Measurements from ENCODE around the gene SPATA33. TPM values are rescaled to one million over a fixed set of nuclear protein-coding genes. Genes with fewer than 3 reads are reported as not detected.
A peak's percentile ranks its signal among the peaks of the same experiment; 100 is the strongest.
"Not testable (repeated sequence)": the region's sequence is repeated elsewhere in the genome, so short reads cannot be mapped to it uniquely, and the experiment has no call there.

Gene SPATA33
- total RNA-seq, 4 donors from 2014 or later: 4.4 to 10.1 (median 7.4) TPM

GRCh38 chr16:89661215-89661614 lies 3.6 kb downstream of the SPATA33 start:
- no peak overlapping the region for H3K27ac ChIP-seq
- no peaks in the 10 kb centered on the region for H3K9me3 ChIP-seq
- 95 to 96% methylated on average over 4 to 9 of the region's 9 CpGs for WGBS, 2 donors (ENCODE audit: low coverage in 1 of 2)
- H3K4me3 ChIP-seq: no peak overlapping the region
- in situ Hi-C loops (cut with MboI; ENCODE audit: low pct_ligation_motif_present in 1 of 4, low pct_unique_long_range_greater_than_20kb in 1 of 4, low sequenced_read_pairs in 3 of 4): no loop called here
- intact Hi-C loops (cut with DNase I; ENCODE audit: low total_unique reads): no loop called here
- H3K27me3 ChIP-seq: no peaks in the 10 kb centered on the region
- H3K36me3 ChIP-seq: no peaks in the 10 kb centered on the region
- TF ChIP-seq POLR2AphosphoS5 (IDR thresholded peaks at IDR 0.05) (no peak), EP300 (IDR thresholded peaks at IDR 0.05; ENCODE audit: low read depth) (no peak), POLR2A (IDR thresholded peaks at IDR 0.05) (no peak)
- TF ChIP-seq, protein P1, sequence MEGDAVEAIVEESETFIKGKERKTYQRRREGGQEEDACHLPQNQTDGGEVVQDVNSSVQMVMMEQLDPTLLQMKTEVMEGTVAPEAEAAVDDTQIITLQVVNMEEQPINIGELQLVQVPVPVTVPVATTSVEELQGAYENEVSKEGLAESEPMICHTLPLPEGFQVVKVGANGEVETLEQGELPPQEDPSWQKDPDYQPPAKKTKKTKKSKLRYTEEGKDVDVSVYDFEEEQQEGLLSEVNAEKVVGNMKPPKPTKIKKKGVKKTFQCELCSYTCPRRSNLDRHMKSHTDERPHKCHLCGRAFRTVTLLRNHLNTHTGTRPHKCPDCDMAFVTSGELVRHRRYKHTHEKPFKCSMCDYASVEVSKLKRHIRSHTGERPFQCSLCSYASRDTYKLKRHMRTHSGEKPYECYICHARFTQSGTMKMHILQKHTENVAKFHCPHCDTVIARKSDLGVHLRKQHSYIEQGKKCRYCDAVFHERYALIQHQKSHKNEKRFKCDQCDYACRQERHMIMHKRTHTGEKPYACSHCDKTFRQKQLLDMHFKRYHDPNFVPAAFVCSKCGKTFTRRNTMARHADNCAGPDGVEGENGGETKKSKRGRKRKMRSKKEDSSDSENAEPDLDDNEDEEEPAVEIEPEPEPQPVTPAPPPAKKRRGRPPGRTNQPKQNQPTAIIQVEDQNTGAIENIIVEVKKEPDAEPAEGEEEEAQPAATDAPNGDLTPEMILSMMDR (IDR thresholded peaks at IDR 0.05): no peak
- DNase-seq: no peak
- peaks cover 13 to 24% (median 20%) of the 10 kb centered on the region in 4 donors for H3K4me1 ChIP-seq

GRCh38 chr16:89664238-89664637 lies 6.6 kb downstream of the SPATA33 start:
- H3K27ac ChIP-seq; H3K36me3 ChIP-seq; intact Hi-C loops (cut with DNase I; ENCODE audit: low total_unique reads); H3K4me3 ChIP-seq; H3K9me3 ChIP-seq; DNase-seq; in situ Hi-C loops (cut with MboI; ENCODE audit: low pct_ligation_motif_present in 1 of 4, low pct_unique_long_range_greater_than_20kb in 1 of 4, low sequenced_read_pairs in 3 of 4); H3K27me3 ChIP-seq; H3K4me1 ChIP-seq: not testable (repeated sequence)
- 71 to 100% methylated on average over 3 to 11 of the region's 11 CpGs for WGBS, 2 donors (ENCODE audit: low coverage in 1 of 2)

- H3K27me3 ChIP-seq; H3K4me3 ChIP-seq; intact Hi-C loops (cut with DNase I; ENCODE audit: low total_unique reads); H3K36me3 ChIP-seq; H3K4me1 ChIP-seq; H3K9me3 ChIP-seq; H3K27ac ChIP-seq; in situ Hi-C loops (cut with MboI; ENCODE audit: low pct_ligation_motif_present in 1 of 4, low pct_unique_long_range_greater_than_20kb in 1 of 4, low sequenced_read_pairs in 3 of 4): not testable (repeated sequence)
- DNase-seq: peak; percentile 29
- WGBS, 2 donors (ENCODE audit: low coverage in 1 of 2): 41 to 80% methylated on average over 3 to 7 of the region's 7 CpGs
- TF ChIP-seq, protein P1 (IDR thresholded peaks at IDR 0.05): peak in 2 of 5 experiments; percentile 12 to 26
Measured at GRCh38 chr16:89667000-89667399, 9.4 kb downstream of the SPATA33 start.

GRCh38 chr16:89667633-89668032 lies 10.0 kb downstream of the SPATA33 start:
- Histone ChIP-seq H3K4me1 (no peaks in the 10 kb centered on the region), H3K4me3 (no peak overlapping the region), H3K27ac (no peak overlapping the region), H3K9me3 (no peaks in the 10 kb centered on the region), H3K27me3 (no peaks in the 10 kb centered on the region), H3K36me3 (no peaks in the 10 kb centered on the region)
- no peak for DNase-seq
- intact Hi-C loops (cut with DNase I; ENCODE audit: low total_unique reads) (no loop called here), in situ Hi-C loops (cut with MboI; ENCODE audit: low pct_ligation_motif_present in 1 of 4, low pct_unique_long_range_greater_than_20kb in 1 of 4, low sequenced_read_pairs in 3 of 4) (no loop called here)
- 74% methylated on average over 8 of the region's 9 CpGs; no CpG with 5 or more reads in 1 of the 2 donors for WGBS, 2 donors (ENCODE audit: low coverage in 1 of 2)
- no peak for TF ChIP-seq POLR2A (IDR thresholded peaks at IDR 0.05)
- TF ChIP-seq EP300 (IDR thresholded peaks at IDR 0.05; ENCODE audit: low read depth): no peak
- TF ChIP-seq, protein P1 (IDR thresholded peaks at IDR 0.05): no peak
- TF ChIP-seq POLR2AphosphoS5 (IDR thresholded peaks at IDR 0.05): no peak

DNA sequence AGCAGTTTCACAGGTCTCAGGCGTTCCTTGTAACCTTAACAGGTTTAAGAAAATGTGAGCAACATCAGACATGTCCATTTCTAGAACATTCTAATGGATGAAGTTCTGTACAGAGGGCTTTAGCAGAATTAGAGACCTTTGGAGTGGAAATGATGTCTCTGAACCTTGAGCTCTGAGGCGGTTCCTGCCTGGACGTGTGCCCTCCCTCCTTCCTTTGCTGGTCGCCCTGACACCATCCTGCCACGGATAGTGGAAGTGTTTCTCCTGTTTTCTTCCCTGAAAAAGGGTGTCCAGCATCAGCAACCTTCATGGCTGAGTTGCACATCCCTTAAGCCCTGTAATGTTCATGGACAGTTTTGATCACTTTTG lies 11.1 kb downstream of the SPATA33 start:
- DNase-seq: no peak
- in situ Hi-C loops (cut with MboI; ENCODE audit: low pct_ligation_motif_present in 1 of 4, low pct_unique_long_range_greater_than_20kb in 1 of 4, low sequenced_read_pairs in 3 of 4): no loop called here
- H3K36me3 ChIP-seq: no peaks in the 10 kb centered on the region
- WGBS, 2 donors (ENCODE audit: low coverage in 1 of 2): 64% methylated on average over 5 of the region's 5 CpGs; no CpG with 5 or more reads in 1 of the 2 donors
- no peaks in the 10 kb centered on the region for H3K4me1 ChIP-seq
- H3K27me3 ChIP-seq: no peaks in the 10 kb centered on the region
- TF ChIP-seq, protein P1 (IDR thresholded peaks at IDR 0.05): no peak
- TF ChIP-seq POLR2AphosphoS5 (IDR thresholded peaks at IDR 0.05) (no peak), POLR2A (IDR thresholded peaks at IDR 0.05) (no peak), EP300 (IDR thresholded peaks at IDR 0.05; ENCODE audit: low read depth) (no peak)
- no peaks in the 10 kb centered on the region for H3K9me3 ChIP-seq
- no peak overlapping the region for H3K4me3 ChIP-seq
- intact Hi-C loops (cut with DNase I; ENCODE audit: low total_unique reads): no loop called here
- H3K27ac ChIP-seq: no peak overlapping the region

Data from transverse colon (tissue), 4 donors.